Islet of Langerhans (tissue), 1 donor: ENCODE measurements around the gene MCAT.
"Not testable (repeated sequence)": the region's sequence is repeated elsewhere in the genome, so short reads cannot be mapped to it uniquely, and the experiment has no call there.

Source experiments
- FAIRE-seq: peaks from one replicate; lab custom pipeline; 2011; peaks lifted over from hg19 to GRCh38; lab: Jason Lieb, UNC

MCAT gene

GRCh38 chr22:43126501-43127165 lies 16.6 kb downstream of the MCAT start:
- no peak for FAIRE-seq

- FAIRE-seq: no peak
Observed at GRCh38 chr22:43118953-43119458, 24.2 kb downstream of the MCAT start.

- no peak for FAIRE-seq
Observed at GRCh38 chr22:43118024-43118849, 25.0 kb downstream of the MCAT start.

GRCh38 chr22:43116932-43117331 lies 26.3 kb downstream of the MCAT start:
- no peak for FAIRE-seq

GRCh38 chr22:43114958-43115357 lies 28.2 kb downstream of the MCAT start:
- no peak for FAIRE-seq

GRCh38 chr22:43113526-43114251 lies 29.5 kb downstream of the MCAT start:
- FAIRE-seq: no peak

GRCh38 chr22:43110927-43111623 lies 32.1 kb downstream of the MCAT start:
- no peak for FAIRE-seq

GRCh38 chr22:43110444-43110926 lies 32.7 kb downstream of the MCAT start, which contains the start of gene BIK:
Gene BIK, plus strand, starts transcription at chr22:43110750. Its CDS starts 13,273 bp downstream, at chr22:43124023.
- no peak for FAIRE-seq

GRCh38 chr22:43109921-43110443 lies 33.2 kb downstream of the MCAT start:
- no peak for FAIRE-seq

GRCh38 chr22:43109511-43109910 lies 33.7 kb downstream of the MCAT start:
- no peak for FAIRE-seq

- no peak for FAIRE-seq
Observed at GRCh38 chr22:43106302-43106701, 36.9 kb downstream of the MCAT start.

GRCh38 chr22:43104950-43105349 lies 38.2 kb downstream of the MCAT start:
- FAIRE-seq: not testable (repeated sequence)

- not testable (repeated sequence) for FAIRE-seq
Observed at GRCh38 chr22:43104056-43104625, 39.1 kb downstream of the MCAT start.

GRCh38 chr22:43101306-43101705 lies 41.9 kb downstream of the MCAT start:
- no peak for FAIRE-seq

- no peak for FAIRE-seq
Observed at GRCh38 chr22:43100225-43100624, 43.0 kb downstream of the MCAT start.

- FAIRE-seq: no peak
Observed at GRCh38 chr22:43099095-43099494, 44.1 kb downstream of the MCAT start.

GRCh38 chr22:43098356-43098755 lies 44.8 kb downstream of the MCAT start:
- no peak for FAIRE-seq

- FAIRE-seq: no peak
Observed at GRCh38 chr22:43096420-43096819, 46.8 kb downstream of the MCAT start.

GRCh38 chr22:43094551-43094950 lies 48.6 kb downstream of the MCAT start:
- no peak for FAIRE-seq

- no peak for FAIRE-seq
Observed at GRCh38 chr22:43094085-43094484, 49.1 kb downstream of the MCAT start.

- FAIRE-seq: no peak
Observed at GRCh38 chr22:43092085-43092484, 51.1 kb downstream of the MCAT start.
